Skeletal muscle cell (primary cell): ENCODE measurements around the gene CASP12.

ENCODE experiments used
- DNase-seq: peaks from one replicate; pipeline ENCODE4 v3.0.0-alpha.2; 2010; ENCODE audit warnings: low read depth
- H3K4me3 ChIP-seq: 2 replicates; pipeline ENCODE4 v1.5.1; 2011; ENCODE audit warnings: low read depth, mild to moderate bottlenecking, control low read depth, low read length, moderate library complexity

Gene CASP12

GRCh38 chr11:104893876-104894275 lies 4.4 kb downstream of the CASP12 start:
- no peak for DNase-seq
- H3K4me3 ChIP-seq, result no peak overlapping the region

GRCh38 chr11:104892723-104893511 lies 5.3 kb downstream of the CASP12 start:
- H3K4me3 ChIP-seq, result no peak overlapping the region
- peak; percentile 72 for DNase-seq

- no peak overlapping the region for H3K4me3 ChIP-seq
- DNase-seq, result peak; percentile 62
Measured at GRCh38 chr11:104891135-104891534, 7.1 kb downstream of the CASP12 start.

- no peak for DNase-seq
- no peak overlapping the region for H3K4me3 ChIP-seq
Measured at GRCh38 chr11:104883342-104883741, 14.9 kb downstream of the CASP12 start.

- no peak for DNase-seq
- no peak overlapping the region for H3K4me3 ChIP-seq
Measured at GRCh38 chr11:104881117-104881794, 17.0 kb downstream of the CASP12 start.

- no peak for DNase-seq
- H3K4me3 ChIP-seq, result no peak overlapping the region
Measured at GRCh38 chr11:104879514-104880190, 18.6 kb downstream of the CASP12 start.

- H3K4me3 ChIP-seq, result no peak overlapping the region
- no peak for DNase-seq
Measured at GRCh38 chr11:104876861-104877431, 21.3 kb downstream of the CASP12 start.

GRCh38 chr11:104876324-104876723 lies 21.9 kb downstream of the CASP12 start:
- no peak for DNase-seq
- H3K4me3 ChIP-seq, result no peak overlapping the region

GRCh38 chr11:104873252-104873651 lies 25.0 kb downstream of the CASP12 start:
- H3K4me3 ChIP-seq, result no peak overlapping the region
- no peak for DNase-seq

- no peak for DNase-seq
Measured at GRCh38 chr11:104872393-104872792, 25.9 kb downstream of the CASP12 start.

GRCh38 chr11:104870910-104871309 lies 27.4 kb downstream of the CASP12 start:
- no peak for DNase-seq

More at GRCh38 chr11:104872393-104872792, 25.9 kb downstream of the CASP12 start:
- no peak overlapping the region for H3K4me3 ChIP-seq

GRCh38 chr11:104866815-104867214 lies 31.4 kb downstream of the CASP12 start:
- H3K4me3 ChIP-seq, result no peak overlapping the region
- no peak for DNase-seq

More at GRCh38 chr11:104870910-104871309, 27.4 kb downstream of the CASP12 start:
- H3K4me3 ChIP-seq, result no peak overlapping the region

- DNase-seq, result no peak
- H3K4me3 ChIP-seq, result no peak overlapping the region
Measured at GRCh38 chr11:104858882-104859775, 39.1 kb downstream of the CASP12 start.

GRCh38 chr11:104856607-104857006 lies 41.7 kb downstream of the CASP12 start:
- DNase-seq, result no peak
- H3K4me3 ChIP-seq, result no peak overlapping the region

GRCh38 chr11:104855965-104856364 lies 42.3 kb downstream of the CASP12 start:
- no peak for DNase-seq
- H3K4me3 ChIP-seq, result no peak overlapping the region

- DNase-seq, result no peak
- no peak overlapping the region for H3K4me3 ChIP-seq
Measured at GRCh38 chr11:104853276-104853675, 45.0 kb downstream of the CASP12 start.

- no peak overlapping the region for H3K4me3 ChIP-seq
- DNase-seq, result no peak
Measured at GRCh38 chr11:104852811-104853210, 45.4 kb downstream of the CASP12 start.

GRCh38 chr11:104846216-104846615 lies 52.0 kb downstream of the CASP12 start:
- no peak for DNase-seq
- H3K4me3 ChIP-seq, result no peak overlapping the region

- no peak overlapping the region for H3K4me3 ChIP-seq
- no peak for DNase-seq
Measured at GRCh38 chr11:104844451-104844850, 53.8 kb downstream of the CASP12 start.
